GM21390 (cell line): Measurements from ENCODE around the gene WNT1.

ENCODE experiments used
- ATAC-seq: cut with Tn5 transposase; IDR thresholded peaks from one replicate; pipeline ENCODE4 v1.9.1; 2021; ENCODE audit not compliant: unreplicated experiment

The WNT1 gene

GRCh38 chr12:48960834-48961233, 17.3 kb upstream of the WNT1 start:
- no peak for ATAC-seq

GRCh38 chr12:48961331-48961730, 16.8 kb upstream of the WNT1 start:
- no peak for ATAC-seq

DNA sequence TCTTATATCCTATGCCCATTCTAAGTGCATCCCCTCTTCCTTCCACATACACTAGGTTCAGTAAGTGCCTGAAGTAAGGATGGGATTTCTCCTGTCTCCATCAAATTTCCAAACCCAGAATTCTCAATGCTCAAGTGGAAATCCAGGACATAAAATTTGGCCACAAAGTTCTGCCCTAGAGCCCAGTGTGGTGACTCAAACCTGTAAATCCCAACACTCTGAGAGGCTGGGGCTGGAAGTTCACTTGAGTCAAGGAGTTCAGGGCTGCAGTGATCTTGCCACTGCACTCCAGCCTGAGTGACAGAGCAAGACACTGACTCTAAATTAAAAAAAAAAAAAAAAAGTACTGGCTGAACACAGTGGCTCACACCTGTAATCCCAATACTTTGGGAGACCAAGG, 16.3 kb upstream of the WNT1 start:
- ATAC-seq = no peak

GRCh38 chr12:48965298-48965838, 12.8 kb upstream of the WNT1 start:
- ATAC-seq = no peak

GRCh38 chr12:48966177-48966895, 11.8 kb upstream of the WNT1 start:
- ATAC-seq = no peak

- no peak for ATAC-seq
These were observed 10.1 kb upstream of the WNT1 start for GRCh38 chr12:48967991-48968390.

DNA sequence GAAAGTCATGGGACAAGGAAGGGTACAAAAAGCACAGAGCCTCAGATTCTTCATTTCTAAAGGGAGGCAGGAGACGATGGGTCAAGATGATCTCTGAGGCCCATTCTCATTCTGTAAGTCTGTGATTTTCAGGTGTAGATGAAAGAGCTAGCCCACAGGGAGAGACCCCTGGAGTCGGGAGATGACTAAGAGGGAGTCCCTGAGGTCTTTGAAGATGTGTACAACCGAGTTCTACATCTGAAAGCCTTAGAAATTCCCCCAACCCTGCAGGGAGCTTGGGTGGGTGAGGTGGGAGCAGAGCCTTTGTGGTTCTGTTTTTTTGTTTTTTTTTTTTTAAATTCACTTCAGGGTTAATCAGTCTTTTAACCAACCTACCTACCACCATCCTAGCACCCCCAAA, 9.7 kb upstream of the WNT1 start:
- no peak for ATAC-seq

DNA sequence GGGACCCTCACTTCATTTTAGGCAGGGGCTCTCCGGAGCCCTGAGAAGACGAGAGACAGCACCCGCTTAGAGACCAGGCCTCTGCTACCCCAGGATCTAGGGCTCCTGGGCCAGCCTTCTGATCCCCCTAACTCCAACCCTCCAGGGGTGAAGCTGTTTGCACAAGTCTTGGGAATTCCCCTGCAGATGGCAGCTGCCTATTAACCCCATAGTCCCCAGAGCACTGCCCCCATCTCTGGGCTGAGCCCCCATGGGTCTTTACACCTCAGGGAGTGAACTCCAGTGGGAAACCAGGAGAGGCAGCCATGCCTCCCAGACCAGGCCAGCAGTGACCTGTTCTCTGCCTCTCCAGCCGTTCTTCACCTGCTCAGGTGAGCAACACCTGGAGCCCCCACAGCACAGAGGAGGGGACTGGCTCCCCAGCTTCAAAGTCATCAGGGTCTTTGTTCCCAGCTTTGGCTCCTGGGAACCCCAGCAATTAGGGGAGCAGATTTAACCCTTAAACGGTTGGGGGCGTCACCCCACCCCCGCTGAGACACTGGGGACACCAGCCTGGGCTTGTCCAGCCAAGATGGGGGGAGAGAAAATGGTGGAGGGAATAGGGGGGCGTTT, 8.9 kb upstream of the WNT1 start:
- no peak for ATAC-seq

GRCh38 chr12:48969833-48970701, 8.1 kb upstream of the WNT1 start:
- no peak for ATAC-seq

DNA sequence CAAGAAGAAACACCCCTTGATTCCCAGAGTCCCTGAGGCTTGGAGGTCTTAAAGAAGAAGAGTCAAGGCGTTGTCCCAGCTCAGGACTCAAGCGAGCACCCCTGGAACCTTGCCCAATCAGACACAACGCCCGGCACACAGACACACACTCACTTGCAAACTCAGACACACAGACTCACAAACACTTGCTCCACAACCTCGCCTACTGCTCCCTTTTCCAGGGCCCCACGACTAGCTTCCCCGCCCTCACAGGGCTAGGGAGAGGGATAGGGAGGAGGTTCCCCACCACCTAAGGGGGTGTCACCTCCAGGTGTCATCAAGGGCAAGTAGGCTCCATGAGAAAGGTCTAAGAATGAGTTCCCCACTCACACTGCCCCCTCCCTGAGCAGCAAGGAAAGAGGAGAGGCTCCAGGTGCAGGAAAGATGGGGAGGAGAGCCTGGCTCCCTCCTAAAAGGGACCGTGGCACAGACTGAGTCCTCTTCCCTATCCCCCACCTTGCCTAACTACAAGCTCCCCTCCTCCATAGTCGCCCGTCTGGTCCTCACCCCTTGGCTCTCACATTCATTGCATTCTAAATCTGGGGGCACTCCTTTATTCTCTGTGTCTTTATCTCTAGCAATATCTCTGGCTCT, 7.3 kb upstream of the WNT1 start:
- ATAC-seq = no peak

DNA sequence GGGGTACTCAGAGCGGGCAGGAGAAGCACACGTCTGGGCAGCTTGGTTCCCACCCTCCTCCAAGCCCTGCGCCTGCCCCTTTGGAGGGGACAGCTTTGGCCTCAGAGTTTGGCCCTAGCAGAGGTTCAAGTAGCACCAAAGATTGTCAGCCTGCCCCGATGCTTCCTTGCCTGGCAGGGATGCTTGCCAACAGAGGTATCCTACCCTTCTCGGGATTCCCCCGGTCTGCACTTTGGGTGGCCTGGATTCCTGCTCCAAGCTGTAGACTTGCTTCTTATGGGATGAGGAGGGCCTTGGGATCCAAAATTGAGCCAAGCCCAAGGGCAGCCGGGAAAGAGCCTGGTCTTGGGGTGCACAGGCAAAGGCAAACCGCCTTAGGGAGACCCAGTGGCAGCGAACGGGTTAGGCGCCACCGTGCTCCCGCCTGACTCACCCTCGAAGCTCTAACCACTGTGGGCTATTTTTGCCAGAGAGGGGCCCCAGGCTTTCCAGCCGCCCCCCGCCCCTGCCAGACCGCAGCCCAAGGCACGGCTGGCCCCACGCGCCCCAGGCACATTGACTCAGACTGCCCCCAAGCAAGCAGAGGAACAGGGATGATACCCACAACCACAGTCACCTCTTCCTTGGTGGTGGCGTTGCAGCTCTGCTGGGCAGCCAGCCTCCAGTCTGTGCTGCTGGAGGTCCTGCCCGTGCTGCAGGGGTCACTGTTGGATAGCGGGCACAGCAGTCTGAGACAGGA, 5.7 kb upstream of the WNT1 start:
- no peak for ATAC-seq

DNA sequence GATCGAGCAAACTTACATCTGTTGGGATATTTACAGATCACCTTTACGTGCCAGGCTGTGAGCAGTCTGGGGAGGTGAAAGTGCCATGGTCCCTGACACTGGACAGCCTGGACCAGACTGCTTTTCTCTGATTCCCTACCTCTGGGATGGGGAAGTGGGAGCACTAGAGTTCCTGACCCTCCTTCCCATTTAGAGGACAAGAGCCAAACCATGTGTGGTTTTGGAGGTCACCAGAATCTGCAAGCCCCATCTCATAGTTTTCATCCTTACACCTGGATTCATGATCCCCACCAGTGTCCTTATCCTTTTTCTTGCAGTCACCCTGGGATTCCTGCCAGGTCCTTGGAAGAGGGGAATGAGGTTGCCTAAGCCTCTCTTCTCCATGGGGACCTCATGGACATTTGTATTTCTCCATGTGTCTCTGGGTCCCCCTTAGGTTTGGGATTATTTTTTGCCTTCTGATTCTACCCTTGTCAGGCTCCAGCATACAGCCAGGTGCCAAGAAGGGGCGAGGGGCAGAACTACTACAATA, 5.1 kb upstream of the WNT1 start:
- no peak for ATAC-seq

- ATAC-seq = no peak
These were observed 4.6 kb upstream of the WNT1 start for GRCh38 chr12:48973531-48973930.

GRCh38 chr12:48973941-48974673, 4.0 kb upstream of the WNT1 start:
- ATAC-seq = no peak

- ATAC-seq = no peak
These were observed 536 bp upstream of the WNT1 start for GRCh38 chr12:48977290-48978281.

- ATAC-seq = no peak
These were observed 849 bp downstream of the WNT1 start for GRCh38 chr12:48978741-48979601.

GRCh38 chr12:48979602-48980388, 1.7 kb downstream of the WNT1 start:
- no peak for ATAC-seq
